Lung (tissue), 12 donors: ENCODE measurements around the gene BRCA1. TPM values are rescaled to one million over a fixed set of nuclear protein-coding genes. Genes with fewer than 3 reads are reported as not detected.

Source experiments
- ATAC-seq: fragments of 200-7000 bp; cut with Tn5 transposase; one replicate; pipeline ENCODE4 v1.9.1; 2020; ENCODE audit warnings: moderate number of reproducible peaks; ENCODE audit not compliant: insufficient read depth, low FRiP score
- DNase-seq, 3 donors: peaks; one replicate each; pipeline ENCODE4 v3.0.0-alpha.2; 2013 to 2017
- H3K27ac ChIP-seq, 2 donors: one replicate each; pipeline ENCODE4 v1.5.1; 2013; ENCODE audit warnings: mild to moderate bottlenecking in 2 of 2, moderate library complexity in 2 of 2, control low read depth in 1 of 2, inconsistent platforms in 1 of 2, low read depth in 1 of 2, low read length in 1 of 2
- H3K27me3 ChIP-seq, 3 donors: one replicate each; pipeline ENCODE4 v1.5.1; 2013; ENCODE audit warnings: low read length in 2 of 3; ENCODE audit not compliant: control insufficient read depth in 3 of 3, insufficient read depth in 3 of 3
- H3K36me3 ChIP-seq, 4 donors: one replicate each; pipeline ENCODE4 v1.5.1; 2013; ENCODE audit warnings: low read length in 4 of 4, mild to moderate bottlenecking in 1 of 4, moderate library complexity in 1 of 4; ENCODE audit not compliant: control insufficient read depth in 4 of 4, insufficient read depth in 4 of 4
- H3K4me1 ChIP-seq, 5 donors: one replicate each; pipeline ENCODE4 v1.5.1; 2013; ENCODE audit warnings: low read length in 5 of 5, mild to moderate bottlenecking in 2 of 5, moderate library complexity in 1 of 5; ENCODE audit not compliant: control insufficient read depth in 5 of 5, insufficient read depth in 5 of 5
- H3K4me3 ChIP-seq: one replicate; pipeline ENCODE4 v1.5.1; 2013; ENCODE audit warnings: mild to moderate bottlenecking, control low read depth, moderate library complexity
- H3K9ac ChIP-seq, 2 donors: one replicate each; pipeline ENCODE4 v1.5.1; 2013; ENCODE audit warnings: low read length in 2 of 2, control low read depth in 1 of 2; ENCODE audit not compliant: insufficient read depth in 1 of 2
- H3K9me3 ChIP-seq, 4 donors: one replicate each; pipeline ENCODE4 v1.5.1; 2013; ENCODE audit warnings: low read length in 3 of 4, mild to moderate bottlenecking in 1 of 4, moderate library complexity in 1 of 4; ENCODE audit not compliant: control insufficient read depth in 4 of 4, insufficient read depth in 3 of 4
- CTCF ChIP-seq: IDR thresholded peaks from 2 replicates; pipeline ENCODE4 v1.5.1; 2012; ENCODE audit warnings: mild to moderate bottlenecking; ENCODE audit errors: control extremely low read depth, extremely low read depth
- WGBS, 2 donors: extraction: QIAGEN DNeasy Blood & Tissue Kit; methylation state at CpG; one replicate each; pipeline ENCODE4 v1.1.7; 2013; 5-methylcytosine and 5-hydroxymethylcytosine counted together
- polyA plus RNA-seq, 2 donors: library from polyadenylated mRNA; stranded (reverse); fragments of 200-250 nt; gene quantifications; one replicate each; pipeline ENCODE4 v1.2.1, GENCODE V29; 2013
- total RNA-seq, 2 donors: library from RNA; depleted of rRNA in 1 of 2; stranded (reverse); fragments of >200 nt in 1 of 2; gene quantifications; one replicate each; pipeline ENCODE4 v1.2.1, GENCODE V29; 2014 to 2021
- donor health status: control.
- donor health status: control.
- donor health status: Bipolar disorder and iron deficiency.
- donor health status: healthy.
- donor health status: DM: yes; HTN: yes; CAD: no.

BRCA1 gene
- total and polyA plus RNA-seq, 4 donors = 2.0 to 15.7 (median 6.0) TPM

GRCh38 chr17:43040655-43041054 is 84.5 kb downstream of the BRCA1 start:
- Histone ChIP-seq H3K36me3 (no peaks in the 10 kb centered on the region), H3K9me3 (no peaks in the 10 kb centered on the region), H3K27ac (no peak overlapping the region), H3K4me3 (no peak overlapping the region), H3K27me3 (no peaks in the 10 kb centered on the region), H3K4me1 (no peaks in the 10 kb centered on the region), H3K9ac (no peak overlapping the region)
- DNase-seq (no peak), ATAC-seq (no peak)
- TF ChIP-seq CTCF = no peak
- WGBS, 2 donors = 57 to 75% methylated on average over 2 of the region's 2 CpGs

GRCh38 chr17:43039646-43040045 is 85.5 kb downstream of the BRCA1 start:
- Histone ChIP-seq H3K9ac (no peak overlapping the region), H3K36me3 (no peaks in the 10 kb centered on the region), H3K4me1 (peaks cover 0 to 2% (median 0%) of the 10 kb centered on the region in 5 donors), H3K4me3 (no peak overlapping the region), H3K27ac (no peak overlapping the region), H3K9me3 (no peaks in the 10 kb centered on the region), H3K27me3 (no peaks in the 10 kb centered on the region)
- TF ChIP-seq CTCF = no peak
- DNase-seq (no peak), ATAC-seq (no peak)
- WGBS, 2 donors = 95 to 99% methylated on average over 2 of the region's 2 CpGs

- TF ChIP-seq CTCF = no peak
These were observed 90.3 kb downstream of the BRCA1 start for GRCh38 chr17:43034894-43035293.

More at GRCh38 chr17:43034894-43035293, 90.3 kb downstream of the BRCA1 start:
- Histone ChIP-seq H3K4me3 (no peak overlapping the region), H3K9ac (no peak overlapping the region), H3K27me3 (no peaks in the 10 kb centered on the region), H3K4me1 (peaks cover 0 to 17% (median 0%) of the 10 kb centered on the region in 5 donors), H3K36me3 (no peaks in the 10 kb centered on the region), H3K27ac (no peak overlapping the region), H3K9me3 (no peaks in the 10 kb centered on the region)
- ATAC-seq (no peak), DNase-seq (no peak)
- WGBS, 2 donors = 92 to 94% methylated on average over 3 of the region's 3 CpGs
